Neural cell (in vitro differentiated cells): ENCODE data around the gene RAB34. TPM values are rescaled to one million over a fixed set of nuclear protein-coding genes. Genes with fewer than 3 reads are reported as not detected.

Experiments
- H2AFZ ChIP-seq: fragments of 200-600, 300-800 bp; sonication (generic), shearing (Covaris generic); 2 replicates; pipeline ENCODE4 v1.6.0; 2014; ENCODE audit warnings: low read depth, mild to moderate bottlenecking, antibody characterized with exemption, low read length, moderate library complexity
- H3F3A ChIP-seq: fragments of 200-600 bp; shearing (Covaris generic); 2 replicates; pipeline ENCODE4 v1.6.1; 2016; ENCODE audit warnings: mild to moderate bottlenecking, moderate library complexity, mixed read lengths, antibody characterized with exemption, low read length; ENCODE audit not compliant: insufficient read depth, poor library complexity, severe bottlenecking
- H3K27ac ChIP-seq: fragments of 200-600, 300-800 bp; sonication (generic), shearing (Covaris generic); 2 replicates; pipeline ENCODE4 v1.5.1; 2014; ENCODE audit warnings: mild to moderate bottlenecking, low read length, moderate library complexity
- H3K27me3 ChIP-seq: fragments of 300-800, 200-600 bp; sonication (generic), shearing (Covaris generic); 2 replicates; pipeline ENCODE4 v1.6.0; 2014; ENCODE audit warnings: mild to moderate bottlenecking, low read depth, low read length, moderate library complexity; ENCODE audit not compliant: insufficient read depth
- H3K36me3 ChIP-seq: fragments of 300-800, 200-600 bp; sonication (generic), shearing (Covaris generic); 2 replicates; pipeline ENCODE4 v1.5.1; 2014; ENCODE audit warnings: mild to moderate bottlenecking, antibody characterized with exemption, low read length, moderate library complexity; ENCODE audit not compliant: insufficient read depth
- H3K4me2 ChIP-seq: fragments of 300-800, 200-600 bp; sonication (generic), shearing (Covaris generic); 2 replicates; pipeline ENCODE4 v1.6.0; 2014; ENCODE audit warnings: mild to moderate bottlenecking, low read length
- H3K4me3 ChIP-seq: fragments of 300-800, 200-600 bp; sonication (generic), shearing (Covaris generic); 2 replicates; pipeline ENCODE4 v1.5.1; 2014; ENCODE audit warnings: mild to moderate bottlenecking, low read length, moderate library complexity
- H3K79me2 ChIP-seq: fragments of 200-600 bp; shearing (Covaris generic); replicated peaks from 2 replicates; pipeline ENCODE4 v1.6.0; 2014; ENCODE audit warnings: mild to moderate bottlenecking, low read length, moderate library complexity; ENCODE audit not compliant: insufficient read depth
- H3K9ac ChIP-seq: fragments of 300-800, 200-600 bp; sonication (generic), shearing (Covaris generic); 2 replicates; pipeline ENCODE4 v1.6.1; 2016; ENCODE audit warnings: mild to moderate bottlenecking, low read length, mixed read lengths
- H3K9me2 ChIP-seq: fragments of 200-600 bp; shearing (Covaris generic); 2 replicates; pipeline ENCODE4 v1.6.1; 2016; ENCODE audit warnings: mild to moderate bottlenecking, low read length, mixed read lengths; ENCODE audit not compliant: insufficient read depth
- H3K9me3 ChIP-seq: fragments of 200-600, 300-800 bp; sonication (generic), shearing (Covaris generic); 2 replicates; pipeline ENCODE4 v1.6.1; 2016; ENCODE audit warnings: mild to moderate bottlenecking, mixed run types, low read length, moderate library complexity, mixed read lengths
- H4K20me1 ChIP-seq: fragments of 200-600 bp; shearing (Covaris generic); 2 replicates; pipeline ENCODE4 v1.6.1; 2016; ENCODE audit warnings: mild to moderate bottlenecking, mixed run types; ENCODE audit not compliant: insufficient read depth
- EP300 ChIP-seq: fragments of 450-650 bp; conservative IDR thresholded peaks from 2 replicates; pipeline ENCODE4 v1.6.1; 2014; ENCODE audit warnings: antibody characterized with exemption, mild to moderate bottlenecking, moderate library complexity; ENCODE audit not compliant: poor library complexity, severe bottlenecking
- EZH2 ChIP-seq: fragments of 200-600, 300-800 bp; shearing (Covaris generic), sonication (generic); IDR thresholded peaks from 2 replicates; pipeline ENCODE4 v1.6.1; 2014; ENCODE audit warnings: antibody characterized with exemption, low read length, borderline replicate concordance, mild to moderate bottlenecking; ENCODE audit not compliant: insufficient read depth, poor library complexity, severe bottlenecking
- MXI1 ChIP-seq: fragments of 450-650 bp; conservative IDR thresholded peaks from 2 replicates; pipeline ENCODE4 v1.6.1; 2014; ENCODE audit warnings: antibody characterized with exemption, mild to moderate bottlenecking; ENCODE audit not compliant: poor library complexity, severe bottlenecking
- POLR2AphosphoS5 ChIP-seq: IDR thresholded peaks from 2 replicates; pipeline ENCODE4 v1.6.1; 2012
- RAD21 ChIP-seq: fragments of 450-650 bp; conservative IDR thresholded peaks from 2 replicates; pipeline ENCODE4 v1.6.1; 2014; ENCODE audit warnings: antibody characterized with exemption, mild to moderate bottlenecking, moderate library complexity
- REST ChIP-seq: IDR thresholded peaks from 2 replicates; pipeline ENCODE4 v1.6.1; 2012; ENCODE audit warnings: borderline replicate concordance
- SMC3 ChIP-seq: fragments of 450-650 bp; conservative IDR thresholded peaks from 2 replicates; pipeline ENCODE4 v1.6.1; 2014; ENCODE audit warnings: antibody characterized with exemption, mild to moderate bottlenecking, moderate library complexity; ENCODE audit not compliant: poor library complexity
- TAF1 ChIP-seq: IDR thresholded peaks from 2 replicates; pipeline ENCODE4 v1.6.1; 2012; ENCODE audit warnings: low read depth
- polyA plus RNA-seq: library from polyadenylated mRNA; depleted of rRNA; stranded (reverse); fragments of >200 nt; gene quantifications from 2 replicates; pipeline ENCODE4 v1.2.3, GENCODE V29; 2014
- TF ChIP-seq, protein P1 (sequence below): fragments of 450-650 bp; IDR thresholded peaks from 2 replicates; pipeline ENCODE4 v1.5.1; 2014; ENCODE audit warnings: antibody characterized with exemption, mild to moderate bottlenecking, moderate library complexity; ENCODE audit not compliant: poor library complexity, severe bottlenecking

RAB34 gene
- polyA plus RNA-seq, 1 donor from 2014 or later: 9.3 TPM

DNA sequence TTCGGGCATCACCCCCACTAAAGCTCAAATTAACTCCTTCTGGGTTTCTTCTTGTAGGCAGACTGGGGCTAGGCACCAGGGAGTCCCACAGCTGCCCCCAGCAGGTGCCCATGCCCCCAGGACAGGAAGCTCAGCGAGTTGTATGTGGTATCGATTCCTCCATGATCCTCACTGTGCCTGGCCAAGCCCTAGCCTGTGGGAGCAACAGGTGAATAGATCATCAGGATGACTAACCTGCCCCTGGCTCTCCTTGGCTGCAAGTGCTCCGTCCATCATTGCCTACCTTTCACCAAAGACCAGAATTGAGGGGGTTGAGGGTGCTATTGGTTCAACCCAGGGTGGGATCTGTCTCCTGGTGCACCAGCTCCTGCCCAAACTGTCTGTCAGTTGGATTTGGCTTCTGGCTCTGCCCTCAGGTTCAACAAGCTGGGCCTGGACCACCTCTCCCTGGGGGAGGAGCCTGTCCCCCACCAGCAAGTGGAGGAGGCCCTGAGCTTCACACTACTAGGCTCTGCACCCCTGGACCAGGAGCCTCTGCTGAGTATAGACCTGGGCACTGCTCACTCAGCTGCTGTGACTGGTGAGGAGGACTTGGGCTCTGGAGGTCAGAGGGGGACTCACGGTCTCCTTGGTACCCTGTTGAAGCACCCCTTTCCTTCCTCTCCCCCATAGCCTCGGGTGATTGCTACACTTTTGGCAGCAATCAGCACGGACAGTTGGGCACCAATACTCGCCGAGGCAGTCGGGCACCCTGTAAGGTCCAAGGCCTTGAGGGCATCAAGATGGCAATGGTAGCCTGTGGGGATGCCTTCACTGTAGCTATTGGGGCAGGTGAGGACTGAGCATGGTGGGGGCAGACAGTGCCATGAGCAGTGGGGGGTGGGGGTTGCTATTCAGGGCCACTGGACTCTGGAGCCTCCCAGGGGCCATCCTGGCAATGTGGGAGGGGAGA lies 23.0 kb upstream of the RAB34 start:
- Histone ChIP-seq H3F3A (no peaks in the 10 kb centered on the region), H3K9me2 (no peaks in the 10 kb centered on the region), H3K4me2 (no peak overlapping the region), H4K20me1 (peaks cover under 1% of the 10 kb centered on the region), H3K27ac (no peak overlapping the region), H3K9ac (no peak overlapping the region), H3K9me3 (no peaks in the 10 kb centered on the region), H3K36me3 (no peaks in the 10 kb centered on the region), H3K4me3 (no peak overlapping the region), H2AFZ (no peak overlapping the region), H3K79me2 (peaks cover 18% of the 10 kb centered on the region), H3K27me3 (no peaks in the 10 kb centered on the region)
- TF ChIP-seq RAD21 (no peak), EP300 (no peak), REST (no peak), TAF1 (no peak), MXI1 (no peak), EZH2 (no peak)
- TF ChIP-seq, protein P1, sequence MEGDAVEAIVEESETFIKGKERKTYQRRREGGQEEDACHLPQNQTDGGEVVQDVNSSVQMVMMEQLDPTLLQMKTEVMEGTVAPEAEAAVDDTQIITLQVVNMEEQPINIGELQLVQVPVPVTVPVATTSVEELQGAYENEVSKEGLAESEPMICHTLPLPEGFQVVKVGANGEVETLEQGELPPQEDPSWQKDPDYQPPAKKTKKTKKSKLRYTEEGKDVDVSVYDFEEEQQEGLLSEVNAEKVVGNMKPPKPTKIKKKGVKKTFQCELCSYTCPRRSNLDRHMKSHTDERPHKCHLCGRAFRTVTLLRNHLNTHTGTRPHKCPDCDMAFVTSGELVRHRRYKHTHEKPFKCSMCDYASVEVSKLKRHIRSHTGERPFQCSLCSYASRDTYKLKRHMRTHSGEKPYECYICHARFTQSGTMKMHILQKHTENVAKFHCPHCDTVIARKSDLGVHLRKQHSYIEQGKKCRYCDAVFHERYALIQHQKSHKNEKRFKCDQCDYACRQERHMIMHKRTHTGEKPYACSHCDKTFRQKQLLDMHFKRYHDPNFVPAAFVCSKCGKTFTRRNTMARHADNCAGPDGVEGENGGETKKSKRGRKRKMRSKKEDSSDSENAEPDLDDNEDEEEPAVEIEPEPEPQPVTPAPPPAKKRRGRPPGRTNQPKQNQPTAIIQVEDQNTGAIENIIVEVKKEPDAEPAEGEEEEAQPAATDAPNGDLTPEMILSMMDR: no peak

- TF ChIP-seq SMC3 (no peak), RAD21 (no peak), MXI1 (no peak), EP300 (no peak), EZH2 (no peak), TAF1 (no peak), POLR2AphosphoS5 (no peak), REST (no peak)
- TF ChIP-seq, protein P1: no peak
- H3K27ac ChIP-seq: no peak overlapping the region
- no peaks in the 10 kb centered on the region for H3F3A ChIP-seq
- no peak overlapping the region for H3K9ac ChIP-seq
- H3K4me2 ChIP-seq: no peak overlapping the region
- no peak overlapping the region for H3K4me3 ChIP-seq
- H3K9me2 ChIP-seq: no peaks in the 10 kb centered on the region
- H4K20me1 ChIP-seq: no peaks in the 10 kb centered on the region
- H3K27me3 ChIP-seq: no peaks in the 10 kb centered on the region
- no peaks in the 10 kb centered on the region for H3K36me3 ChIP-seq
- H2AFZ ChIP-seq: no peak overlapping the region
- H3K79me2 ChIP-seq: no peaks in the 10 kb centered on the region
- H3K9me3 ChIP-seq: no peaks in the 10 kb centered on the region
Observed at GRCh38 chr17:28738680-28739384, 21.2 kb upstream of the RAB34 start.
